IPS DF 4.7 (cell line): ENCODE results near the gene PRKG1.
"Not testable (repeated sequence)": the region's sequence is repeated elsewhere in the genome, so short reads cannot be mapped to it uniquely, and the experiment has no call there.

Experiments
- DNase-seq: peaks from one replicate; pipeline ENCODE4 v3.0.0-alpha.2; 2013; ENCODE audit warnings: low spot score; ENCODE audit errors: extremely low read depth

The PRKG1 gene

DNA sequence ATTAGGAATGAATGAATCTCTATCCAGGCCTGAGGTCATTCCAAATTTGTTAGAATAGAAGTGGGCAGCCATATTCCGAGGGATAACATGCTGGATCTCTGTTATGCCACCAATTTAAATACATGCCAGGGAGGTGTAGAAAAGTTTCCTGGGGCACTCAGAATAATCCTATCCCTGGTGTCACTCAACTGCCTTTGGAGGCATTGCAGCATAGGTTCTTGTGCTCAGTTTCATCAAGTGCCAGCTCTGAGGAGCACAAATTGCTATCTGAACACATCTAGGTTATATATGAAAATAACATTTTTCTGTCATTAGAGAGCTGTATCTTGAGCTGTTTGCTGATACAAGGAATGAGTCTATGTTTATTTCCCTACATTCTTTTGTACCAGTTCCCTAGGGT lies 427.8 kb downstream of the PRKG1 start:
- no peak for DNase-seq

DNA sequence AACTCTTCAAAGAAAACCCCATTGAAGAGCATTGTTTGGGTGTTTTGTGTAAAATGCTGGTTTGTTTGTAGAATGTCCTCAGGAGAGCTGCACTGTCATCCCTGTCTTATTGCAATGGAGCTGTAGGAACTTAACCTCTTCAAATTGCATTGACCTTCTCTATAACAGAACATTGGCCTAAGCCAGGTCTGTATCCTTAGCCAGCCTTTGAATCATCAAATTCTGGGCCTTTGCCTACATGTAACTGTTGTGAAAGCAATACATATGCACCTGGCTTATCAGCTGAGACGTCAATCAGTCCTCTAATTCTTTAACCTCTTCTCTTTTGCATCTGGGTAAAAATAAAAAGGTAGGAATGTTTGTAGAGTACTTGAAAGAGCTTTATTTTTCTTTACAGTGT lies 429.1 kb downstream of the PRKG1 start:
- DNase-seq: no peak

DNA sequence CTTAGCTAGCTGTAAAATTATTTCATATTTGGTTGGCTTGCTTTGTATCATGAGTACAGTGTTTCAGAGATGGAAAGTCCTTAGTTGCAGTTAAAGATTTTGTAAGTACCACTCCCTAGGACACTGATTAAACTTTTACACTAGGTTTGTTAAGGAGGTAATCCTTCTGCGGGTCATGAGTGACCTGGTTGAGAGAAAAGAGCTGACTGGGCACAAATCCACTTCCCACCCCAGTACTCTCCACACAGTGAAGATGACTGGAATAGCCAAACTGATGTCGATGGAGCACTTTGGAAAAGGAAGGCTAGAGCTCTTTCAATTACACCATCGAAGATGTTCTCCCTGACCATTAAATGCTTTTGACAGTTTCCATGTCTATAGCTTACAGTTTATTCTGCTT lies 433.2 kb downstream of the PRKG1 start:
- DNase-seq: no peak

DNA sequence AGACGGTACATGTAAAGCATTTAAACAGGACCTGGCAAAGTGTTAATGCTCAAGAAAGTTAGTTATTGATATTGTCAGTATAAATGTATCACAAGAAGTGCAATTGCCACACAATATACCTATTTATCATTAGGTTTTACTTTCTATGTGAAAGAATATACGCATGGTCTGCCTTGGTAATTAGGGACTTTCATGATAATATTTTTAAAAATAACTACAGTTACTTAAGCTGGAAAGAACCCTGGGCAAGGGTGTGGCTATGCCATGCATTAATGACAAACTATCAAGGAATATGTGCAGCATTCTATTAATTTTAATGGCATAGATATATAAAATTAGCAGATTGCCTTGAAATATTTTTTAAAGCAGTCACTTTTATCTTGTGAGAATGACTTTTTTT lies 433.9 kb downstream of the PRKG1 start:
- DNase-seq: no peak

DNA sequence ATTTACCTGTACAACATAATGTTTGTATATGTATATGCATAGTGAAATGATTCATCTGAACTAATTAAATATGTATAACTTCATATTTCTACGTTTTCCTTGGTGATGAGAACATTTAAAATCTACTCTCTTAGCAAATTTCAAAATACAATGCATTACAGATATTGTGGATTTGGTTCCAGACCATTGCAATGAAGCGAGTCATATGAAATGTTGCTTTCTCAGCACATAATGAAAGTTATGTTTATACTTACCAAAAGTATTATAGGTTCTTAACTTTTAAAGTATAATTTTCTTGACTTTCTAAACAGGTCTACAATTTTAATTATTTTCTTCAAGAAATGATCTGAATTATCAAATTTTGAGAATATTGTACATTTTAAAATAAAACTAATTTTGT lies 435.9 kb downstream of the PRKG1 start:
- no peak for DNase-seq

DNA sequence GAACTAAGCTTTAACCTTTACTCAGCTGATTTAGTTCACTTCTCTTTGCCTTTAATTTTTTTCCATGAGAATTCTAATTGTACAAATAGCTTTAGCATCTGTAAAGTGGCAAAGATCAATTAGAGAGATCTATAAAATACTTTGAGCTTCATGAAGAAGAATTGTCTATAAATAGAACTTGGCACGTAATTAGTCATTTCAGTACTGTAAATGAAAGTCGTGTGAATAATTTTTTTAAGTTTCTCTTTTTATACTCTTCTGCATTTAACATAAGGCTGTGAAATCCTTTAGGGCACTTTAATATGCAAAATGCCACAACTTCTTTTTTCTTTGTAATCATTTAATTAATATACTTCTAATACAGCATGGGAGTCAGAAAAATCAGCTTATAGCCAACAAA lies 447.3 kb downstream of the PRKG1 start:
- DNase-seq: no peak

DNA sequence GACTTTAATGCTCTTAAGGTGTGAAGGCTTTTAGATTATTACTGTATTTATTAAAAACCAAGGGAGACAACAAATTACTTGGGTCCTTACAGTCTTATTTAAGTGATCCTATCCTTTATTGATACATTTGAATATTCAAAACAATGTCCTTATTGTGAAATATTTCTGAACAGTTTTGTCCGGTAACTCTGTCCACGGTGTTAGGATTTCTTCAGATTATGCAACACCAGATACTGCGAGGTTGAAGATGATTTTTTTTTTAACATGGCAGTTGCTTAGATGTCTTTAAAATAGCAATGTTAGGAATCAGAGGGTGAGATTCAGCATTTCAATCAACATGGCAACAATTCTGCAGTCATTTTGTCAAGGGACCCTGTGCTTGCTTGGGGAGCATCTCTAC lies 448.6 kb downstream of the PRKG1 start:
- no peak for DNase-seq

DNA sequence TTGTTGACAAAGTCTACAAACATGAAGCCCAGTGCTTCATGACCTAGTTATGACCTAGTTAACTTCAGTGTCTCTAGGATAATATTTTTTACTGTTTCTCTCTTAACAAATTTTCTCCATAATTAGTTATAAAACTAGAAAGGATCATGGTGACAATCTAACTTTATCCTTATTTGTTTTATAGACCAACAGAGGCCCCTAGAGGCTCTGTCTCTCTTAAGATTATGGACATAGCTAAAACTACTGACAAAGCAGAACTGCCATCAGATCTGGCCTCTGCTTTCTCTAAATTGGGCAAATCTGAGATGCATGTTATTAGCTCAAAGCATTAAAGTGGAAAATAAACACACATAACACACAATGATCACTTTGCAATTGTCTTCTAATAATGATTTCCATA lies 449.2 kb downstream of the PRKG1 start:
- DNase-seq: no peak

DNA sequence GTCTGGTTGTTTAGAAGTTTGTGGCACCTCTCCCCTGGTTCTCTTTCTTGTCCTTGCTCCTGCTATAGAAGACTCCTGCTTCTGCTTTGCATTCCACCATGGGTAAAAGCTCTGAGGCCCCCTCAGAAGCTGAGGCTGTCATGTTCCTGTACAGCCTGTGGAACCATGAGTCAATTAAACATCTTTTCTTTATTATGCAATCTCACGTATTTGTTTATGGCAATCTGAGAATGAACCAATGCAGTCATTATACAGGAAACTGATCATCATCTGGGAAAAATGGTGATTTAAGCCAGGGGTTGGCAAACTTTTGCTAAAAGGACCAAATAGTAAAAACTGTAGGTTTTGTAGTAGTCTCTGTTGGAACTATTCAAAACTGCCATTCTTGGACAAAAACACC lies 449.8 kb downstream of the PRKG1 start:
- no peak for DNase-seq

DNA sequence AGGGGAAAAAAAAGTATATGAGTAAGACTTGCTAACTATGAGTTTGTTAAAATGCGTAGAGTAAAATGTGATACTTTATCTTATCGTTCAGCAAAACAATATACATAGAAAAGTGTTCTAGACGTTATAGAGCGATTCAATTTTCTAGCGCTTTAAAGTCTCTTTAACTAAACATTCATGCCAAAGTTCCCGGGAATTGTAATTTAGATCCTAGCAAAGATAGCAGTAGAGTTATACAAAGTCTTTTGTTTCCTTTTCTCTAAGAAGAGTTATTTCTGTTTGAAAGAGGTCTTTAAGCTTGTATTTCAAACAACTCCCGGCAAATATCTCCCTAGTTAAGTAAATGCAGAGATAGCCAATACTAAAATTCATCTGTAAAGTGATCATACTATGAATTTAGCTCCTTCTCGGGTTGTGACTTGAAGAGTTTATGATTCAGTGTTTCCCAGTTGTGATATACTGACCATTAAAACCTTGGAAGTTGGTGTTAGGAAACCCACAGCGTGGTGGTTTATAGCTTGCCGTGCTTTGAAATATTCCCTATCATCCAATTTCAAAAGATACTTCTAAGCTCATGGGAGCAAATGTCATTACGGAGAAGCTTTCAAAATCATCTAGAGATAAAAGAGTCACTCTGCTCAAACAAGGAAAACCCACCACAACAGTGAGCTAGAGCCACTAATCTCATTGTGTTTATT lies 453.4 kb downstream of the PRKG1 start:
- DNase-seq: no peak

DNA sequence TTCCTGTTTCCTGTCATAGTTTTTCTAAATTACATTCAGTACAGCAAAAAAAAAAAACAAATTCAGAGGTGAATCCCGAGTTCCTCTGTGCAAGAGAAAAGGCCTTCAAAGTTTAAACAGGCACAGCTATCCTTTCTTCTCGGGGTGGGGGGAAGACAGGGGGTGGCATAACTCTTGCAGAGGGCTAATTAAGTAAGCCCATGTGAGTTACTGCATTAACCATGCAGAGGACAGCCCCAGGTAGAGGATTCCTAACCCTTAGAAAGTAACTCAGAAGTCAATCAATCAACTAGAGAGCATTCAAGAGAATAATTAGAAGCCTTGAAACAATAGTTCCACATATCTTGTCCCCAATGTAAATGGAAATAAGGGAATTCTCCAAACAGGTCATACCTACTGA lies 454.2 kb downstream of the PRKG1 start:
- no peak for DNase-seq

DNA sequence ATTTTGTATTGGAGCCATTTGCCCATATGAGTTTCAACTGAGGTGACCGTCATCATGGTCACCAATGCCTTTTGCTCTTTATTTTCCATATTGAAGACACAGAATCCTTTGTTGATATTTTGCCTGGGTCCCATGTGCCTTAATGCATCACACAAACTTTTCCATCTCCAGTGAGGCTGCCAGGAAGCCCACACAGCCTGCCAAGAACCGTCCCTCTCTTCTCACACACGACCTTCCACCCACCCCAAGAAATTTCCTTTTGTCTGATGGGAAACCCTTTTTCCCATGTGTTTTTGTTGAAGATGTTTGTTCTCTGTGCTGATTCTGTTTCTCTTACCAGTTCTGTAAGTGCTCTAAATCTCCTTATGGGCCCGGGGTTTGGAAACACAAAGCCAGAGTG lies 456.3 kb downstream of the PRKG1 start:
- no peak for DNase-seq

DNA sequence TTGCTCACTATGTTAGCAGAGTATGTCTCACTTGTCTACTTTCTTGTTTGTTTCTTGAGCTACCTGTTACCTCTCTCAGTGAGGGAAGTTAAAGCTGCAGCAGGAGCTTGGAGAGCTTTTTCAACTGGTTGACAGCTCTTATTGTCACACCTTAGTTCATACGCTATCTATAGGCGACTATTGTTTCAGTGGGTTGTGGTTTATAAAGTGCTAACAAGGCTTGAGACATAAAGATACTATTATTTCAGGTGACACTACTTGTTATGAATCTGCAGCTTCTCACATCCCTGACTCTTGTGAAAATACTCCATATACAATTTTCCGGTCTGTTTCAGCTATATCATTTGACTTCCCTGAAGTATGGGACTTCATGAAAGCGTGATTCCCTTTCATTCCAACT lies 457.8 kb downstream of the PRKG1 start:
- no peak for DNase-seq

DNA sequence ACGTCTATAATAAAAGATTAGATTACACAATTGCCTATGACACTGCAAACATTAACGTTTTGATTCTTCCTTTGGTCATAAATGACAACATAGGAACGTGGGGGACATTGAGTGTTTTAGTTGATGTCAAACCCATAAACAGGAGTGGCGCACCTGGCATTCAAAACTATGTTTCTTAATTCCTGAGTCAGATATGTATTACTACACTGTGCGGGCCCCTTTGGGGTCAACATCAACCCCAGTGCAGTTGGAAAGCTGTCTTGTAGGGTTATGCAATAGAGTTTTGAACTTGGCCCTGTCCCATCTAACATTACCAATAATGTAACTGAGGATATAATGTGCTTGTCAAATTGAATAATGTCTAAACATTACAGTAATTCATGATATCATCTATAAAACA lies 468.6 kb downstream of the PRKG1 start:
- no peak for DNase-seq

DNA sequence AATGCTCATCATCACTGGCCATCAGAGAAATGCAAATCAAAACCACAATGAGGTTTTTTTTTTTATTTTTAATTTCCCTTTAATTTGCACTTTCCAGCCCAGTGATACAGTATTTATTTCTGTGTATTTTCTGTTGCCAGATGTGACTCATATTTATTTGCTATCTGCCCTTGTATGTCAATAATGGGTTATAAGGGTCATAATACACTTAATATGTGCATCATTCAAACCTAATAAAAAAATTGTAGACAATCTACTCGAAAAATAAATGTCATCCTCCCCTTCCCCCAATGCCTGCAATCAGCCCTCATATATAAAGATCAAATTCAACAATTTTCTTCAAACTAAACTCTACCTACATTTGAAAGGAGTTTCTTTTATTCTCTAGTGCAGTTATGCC lies 470.6 kb downstream of the PRKG1 start:
- no peak for DNase-seq

DNA sequence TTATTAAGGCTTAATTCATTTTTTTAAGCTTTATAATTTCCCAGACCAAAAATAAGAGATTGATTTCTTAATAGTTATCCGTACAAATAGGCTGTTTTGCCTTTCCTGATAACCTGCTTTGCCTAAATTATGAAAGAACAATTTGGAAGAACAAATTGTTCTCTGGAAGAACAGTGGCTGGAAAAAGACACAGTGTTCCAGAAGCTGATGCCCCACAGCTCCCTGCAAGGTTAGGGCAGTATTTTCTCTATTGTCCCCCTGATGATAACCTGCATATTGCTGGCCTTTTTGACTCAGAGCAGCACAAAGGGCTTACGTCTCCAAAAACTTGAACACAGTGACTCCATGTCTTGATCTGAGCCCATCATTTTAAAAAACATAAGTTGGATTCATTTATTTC lies 473.7 kb downstream of the PRKG1 start:
- DNase-seq: no peak

DNA sequence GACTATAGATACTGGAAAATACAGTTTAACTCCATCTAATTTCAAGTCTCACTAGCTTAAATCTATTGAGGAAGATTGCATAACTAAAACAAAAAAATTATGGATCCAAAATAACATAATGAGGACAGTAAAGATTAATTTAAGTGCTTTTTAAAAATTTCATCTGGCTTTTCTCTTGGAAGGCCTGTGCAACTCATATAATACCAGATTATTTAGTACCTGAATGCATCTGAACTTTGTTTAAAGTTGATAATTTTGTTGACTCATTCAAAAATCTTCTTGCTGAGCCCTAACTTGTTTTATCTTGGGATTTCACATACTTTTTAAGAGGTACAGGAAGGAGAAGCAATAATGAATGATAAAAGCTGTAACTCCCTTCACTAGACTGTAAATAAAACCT lies 478.6 kb downstream of the PRKG1 start:
- DNase-seq: no peak

DNA sequence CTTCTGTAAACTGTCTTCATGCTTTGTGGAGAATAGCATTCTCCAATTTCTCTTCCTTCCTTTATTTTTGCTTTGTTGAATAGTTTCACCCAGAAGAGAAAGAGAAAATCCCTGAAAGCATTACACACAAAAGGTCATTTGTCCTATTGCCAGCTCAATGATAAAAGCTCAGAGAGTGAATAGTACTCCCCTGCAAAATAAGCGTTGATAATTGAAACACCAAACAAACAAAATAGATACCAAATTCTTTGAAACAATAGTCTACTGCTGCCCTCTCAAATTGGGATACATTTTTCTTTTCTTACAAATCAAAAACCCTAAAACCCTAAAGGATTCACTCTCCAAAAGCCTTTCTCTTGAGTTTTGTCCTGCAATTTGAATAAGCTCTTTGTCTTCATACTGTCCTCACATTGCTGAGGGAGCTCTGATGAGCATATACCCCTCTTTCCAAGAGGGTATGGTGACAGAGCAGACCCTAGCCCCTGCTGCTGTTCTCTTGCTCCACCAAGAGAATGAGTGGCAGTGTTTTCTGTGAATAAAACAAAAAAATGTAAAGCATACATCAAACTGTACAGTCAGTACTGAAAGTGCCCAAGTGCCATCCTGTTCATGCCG lies 490.7 kb downstream of the PRKG1 start:
- no peak for DNase-seq

DNA sequence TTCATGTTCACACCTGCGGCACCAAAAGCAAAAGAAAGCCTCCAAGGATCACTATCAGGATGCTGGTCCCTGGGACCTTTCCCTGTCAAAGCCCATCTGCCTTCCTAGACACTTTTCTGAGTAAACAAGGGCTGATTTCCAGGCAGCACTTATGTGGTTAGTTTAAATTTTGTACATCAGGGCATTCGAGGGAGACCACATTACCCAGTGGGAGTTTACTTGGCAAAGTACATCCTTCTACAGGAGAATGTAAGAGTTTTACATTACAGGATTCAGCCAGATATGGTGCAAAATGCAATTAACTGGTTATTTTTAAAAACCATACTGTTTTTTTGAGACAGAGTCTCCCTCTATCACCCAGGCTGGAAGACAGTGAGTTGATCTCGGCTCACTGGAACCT lies 493.0 kb downstream of the PRKG1 start:
- no peak for DNase-seq

DNA sequence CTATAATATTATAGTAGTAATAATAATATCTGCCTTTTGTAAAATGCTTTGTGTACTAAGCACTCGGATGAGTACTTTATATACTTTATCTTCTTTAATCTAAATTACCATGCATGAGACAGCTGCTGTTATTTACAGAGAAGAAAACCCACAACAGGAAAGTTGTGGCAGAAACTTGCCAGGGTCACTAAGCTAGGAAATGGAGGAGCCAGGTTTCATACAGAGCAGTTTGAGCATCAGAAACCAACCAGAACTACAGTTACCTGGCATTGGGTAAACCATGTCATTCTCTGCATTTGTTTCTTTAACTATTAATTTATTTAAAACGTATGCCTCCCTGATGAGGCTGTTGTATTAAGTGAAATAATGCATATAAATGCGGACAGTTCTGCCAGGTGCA lies 495.2 kb downstream of the PRKG1 start:
- no peak for DNase-seq

DNA sequence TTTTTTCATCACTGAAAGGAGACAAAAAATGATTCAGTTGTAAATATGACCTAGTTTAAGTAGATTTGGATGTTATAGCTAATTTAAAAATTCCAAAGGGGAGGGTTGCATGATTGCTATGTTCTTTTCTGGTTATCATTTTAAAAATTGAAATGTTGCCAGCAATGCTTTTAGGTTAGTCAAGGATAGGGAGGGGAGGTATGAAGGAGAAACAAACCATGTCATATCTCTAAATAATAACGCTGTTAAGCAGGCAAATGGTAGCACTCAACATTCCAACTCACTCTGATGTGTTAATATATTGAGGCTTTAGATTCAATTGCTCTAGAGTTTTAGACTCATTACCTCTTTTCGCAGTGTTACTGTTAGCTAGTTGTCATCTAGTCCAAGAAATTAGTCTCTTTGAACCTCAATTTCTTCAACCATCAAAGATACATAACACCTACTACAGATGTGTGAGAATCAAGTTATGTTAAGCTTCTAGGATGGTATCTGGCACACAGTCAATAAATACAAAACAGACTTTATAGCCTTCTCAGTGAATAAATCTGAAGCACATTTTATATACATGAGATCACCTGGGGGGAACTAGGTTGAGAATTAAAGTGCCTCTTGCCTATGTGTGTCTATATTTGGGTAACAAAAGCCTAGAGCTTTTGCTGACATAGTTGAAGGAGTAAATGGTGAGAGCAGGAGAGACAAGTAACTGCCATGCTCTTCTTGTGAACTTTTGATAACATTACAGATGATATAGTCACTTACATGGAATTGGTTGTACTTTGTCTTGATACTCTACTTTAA lies 500.2 kb downstream of the PRKG1 start:
- DNase-seq: no peak

DNA sequence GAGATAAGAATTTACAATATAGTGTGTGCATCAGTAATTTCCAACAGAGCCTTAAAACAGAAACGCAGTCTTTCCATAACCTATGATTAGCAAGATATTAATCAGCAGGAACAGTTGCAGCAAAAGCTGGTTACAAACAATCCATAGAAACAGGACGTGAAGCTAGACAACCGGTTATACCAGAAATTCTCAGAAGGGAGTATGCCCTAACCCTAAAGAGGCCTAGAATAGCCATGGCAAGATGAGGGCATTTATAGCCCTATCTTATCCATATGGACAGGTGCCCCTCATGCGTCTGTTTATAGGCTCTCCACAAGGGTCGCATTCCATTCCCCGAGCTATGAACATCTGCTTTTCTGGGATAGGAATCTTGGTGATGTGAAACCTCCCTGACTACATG lies 506.9 kb downstream of the PRKG1 start:
- not testable (repeated sequence) for DNase-seq

DNA sequence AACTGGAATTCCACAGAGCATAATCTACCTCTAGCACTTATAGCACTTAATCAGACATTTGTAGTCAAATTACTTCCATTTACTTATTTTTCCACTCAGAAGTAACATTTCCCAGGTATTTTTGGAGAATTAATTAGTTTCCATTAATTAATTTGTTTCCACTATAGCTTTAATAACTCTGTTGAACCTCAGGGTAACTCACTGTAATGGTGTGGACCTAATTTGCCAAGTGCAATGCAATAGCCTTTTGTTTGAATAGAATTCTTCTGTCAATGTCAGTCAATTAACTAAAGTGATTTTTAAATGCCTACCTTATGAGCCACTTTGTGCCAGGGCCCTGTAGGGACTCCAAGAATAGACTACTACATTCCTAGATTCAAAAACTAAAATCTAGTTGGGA lies 509.7 kb downstream of the PRKG1 start:
- DNase-seq: no peak
